PFSK-1 (cell line): ENCODE measurements around the gene ROBO1.

Experiments used
- FOXP2 ChIP-seq: optimal IDR thresholded peaks from 2 replicates; pipeline ENCODE3; 2011; ENCODE audit warnings: borderline replicate concordance, control low read depth, inconsistent platforms; ENCODE audit not compliant: insufficient read depth; ENCODE audit errors: extremely low read length, extremely low read depth
- POLR2AphosphoS5 ChIP-seq: IDR thresholded peaks from 2 replicates; pipeline ENCODE4 v1.6.1; 2012; ENCODE audit warnings: low read depth, mild to moderate bottlenecking, control low read depth, low read length, moderate library complexity
- REST ChIP-seq, 2 experiments: IDR thresholded peaks; 2 replicates each; pipeline versions ENCODE4 v1.6.1 to v1.8.0; 2011 to 2012; ENCODE audit warnings: low read depth in 2 of 2, low read length in 2 of 2, control low read depth in 1 of 2, inconsistent platforms in 1 of 2, mild to moderate bottlenecking in 1 of 2, moderate library complexity in 1 of 2; ENCODE audit not compliant: insufficient read depth in 1 of 2
- SIN3A ChIP-seq: IDR thresholded peaks from 2 replicates; pipeline ENCODE4 v1.6.1; 2012; ENCODE audit warnings: mild to moderate bottlenecking, low read length, moderate library complexity, borderline replicate concordance; ENCODE audit not compliant: insufficient read depth
- TAF1 ChIP-seq: IDR thresholded peaks from 2 replicates; pipeline ENCODE4 v1.6.1; 2012; ENCODE audit warnings: low read length, control low read depth, borderline replicate concordance; ENCODE audit not compliant: insufficient read depth

The ROBO1 gene

DNA sequence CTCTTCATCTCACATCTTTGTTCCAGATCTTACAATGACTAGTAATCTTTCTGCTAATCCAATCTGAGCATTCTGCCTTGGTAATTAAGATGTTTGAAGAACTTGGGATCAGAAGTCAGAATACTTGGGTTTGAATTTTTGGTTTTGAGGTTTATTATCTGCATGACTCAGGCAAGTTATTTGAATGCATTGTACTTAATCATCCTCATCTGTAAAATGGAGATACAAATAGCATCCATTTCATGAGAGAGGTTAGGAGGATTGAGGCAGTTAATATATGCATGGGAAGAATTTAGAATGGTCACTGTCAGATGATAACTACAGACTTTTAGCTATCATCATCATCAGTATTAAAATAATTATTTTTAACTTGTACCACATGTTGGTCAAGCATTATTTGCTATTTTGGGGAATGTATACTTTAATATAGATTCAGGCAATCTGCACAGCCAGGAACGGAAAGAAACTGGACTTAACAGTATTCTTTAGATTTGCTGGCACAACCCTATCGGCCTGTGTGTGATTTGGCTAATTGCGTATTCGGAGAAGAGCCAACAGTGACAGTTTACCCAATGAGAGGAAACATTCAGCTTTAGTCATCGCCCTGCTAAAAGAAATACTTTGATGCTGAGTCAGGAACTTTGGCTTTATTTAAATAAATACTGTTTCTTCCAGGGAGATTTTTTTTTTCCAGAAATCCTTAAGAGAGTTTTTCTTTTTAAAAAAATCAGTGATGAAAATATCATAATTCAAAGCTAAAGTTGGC, 600.0 kb downstream of the ROBO1 start:
- TF ChIP-seq REST (IDR thresholded peaks at IDR 0.05; ENCODE audit: insufficient read depth in 1 of 2, low read depth in 2 of 2, low read length in 2 of 2) = no peak
- no peak for TF ChIP-seq SIN3A
- no peak for TF ChIP-seq FOXP2
- no peak for TF ChIP-seq TAF1
- TF ChIP-seq POLR2AphosphoS5 = no peak

DNA sequence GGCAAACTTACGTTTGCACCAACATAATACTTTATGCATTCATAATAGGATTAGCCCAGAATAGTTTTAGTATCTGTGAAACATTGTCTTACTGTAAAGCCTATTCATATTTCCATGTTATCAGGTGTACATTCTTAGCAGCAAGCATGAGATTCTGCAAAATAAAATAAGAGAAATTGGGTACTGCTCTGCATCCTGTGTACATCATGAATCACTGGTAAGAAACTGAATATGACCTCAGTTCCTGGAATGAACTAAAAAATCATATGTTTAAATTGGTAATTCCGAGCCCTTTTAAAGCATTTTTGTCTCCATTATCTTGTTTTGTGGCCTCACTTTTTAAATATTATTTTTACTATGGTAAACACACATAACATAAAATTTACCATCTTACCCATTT, 605.1 kb downstream of the ROBO1 start:
- TF ChIP-seq SIN3A (no peak), TAF1 (no peak), REST (IDR thresholded peaks at IDR 0.05; ENCODE audit: insufficient read depth in 1 of 2, low read depth in 2 of 2, low read length in 2 of 2) (no peak), FOXP2 (no peak), POLR2AphosphoS5 (no peak)

DNA sequence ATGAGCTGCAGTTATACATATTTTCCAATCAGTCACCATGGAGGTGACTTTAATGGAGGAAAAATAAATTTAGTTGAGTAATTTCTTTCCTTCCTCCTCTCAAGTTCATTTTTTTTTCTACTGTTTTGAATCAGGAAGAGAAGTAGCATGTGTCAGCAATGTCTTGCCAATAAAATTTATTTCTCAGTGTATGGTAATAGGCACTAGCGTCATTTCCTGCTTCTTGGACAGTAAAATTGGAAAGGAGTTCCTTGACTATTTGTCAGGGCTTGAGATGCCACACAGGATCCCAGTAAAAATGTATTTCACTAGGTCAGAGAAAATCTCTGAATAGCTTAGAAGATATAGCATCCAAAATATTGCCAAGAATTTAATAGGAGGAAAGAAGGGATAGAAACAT, 605.9 kb downstream of the ROBO1 start:
- TF ChIP-seq SIN3A (no peak), FOXP2 (no peak), TAF1 (no peak), REST (IDR thresholded peaks at IDR 0.05; ENCODE audit: insufficient read depth in 1 of 2, low read depth in 2 of 2, low read length in 2 of 2) (no peak), POLR2AphosphoS5 (no peak)

DNA sequence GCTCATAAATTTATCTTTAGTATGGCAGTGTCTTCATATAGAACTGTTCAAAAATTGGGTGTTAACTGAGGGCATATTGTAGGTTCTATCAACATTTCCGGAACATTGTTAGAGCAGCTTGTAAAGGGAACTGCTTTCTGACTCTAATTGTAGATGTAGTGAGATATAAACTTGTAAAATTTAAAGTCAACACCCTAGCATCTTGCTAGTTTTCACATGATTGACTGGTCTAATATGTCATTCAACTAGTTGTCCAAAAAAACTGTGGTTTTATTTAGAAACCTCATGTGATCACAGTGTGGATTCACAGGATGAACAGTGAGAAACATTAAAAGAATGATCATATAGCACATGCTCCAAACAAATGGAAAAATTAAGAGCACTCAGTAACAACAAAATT, 607.4 kb downstream of the ROBO1 start:
- TF ChIP-seq TAF1 (no peak), POLR2AphosphoS5 (no peak), SIN3A (no peak), REST (IDR thresholded peaks at IDR 0.05; ENCODE audit: insufficient read depth in 1 of 2, low read depth in 2 of 2, low read length in 2 of 2) (no peak), FOXP2 (no peak)
